Measurements from ENCODE around the gene ANGPTL2.
"Not testable (repeated sequence)": the region's sequence is repeated elsewhere in the genome, so short reads cannot be mapped to it uniquely, and the experiment has no call there.

Gene ANGPTL2

GRCh38 chr9:127122176-127123063 lies at the start of gene ANGPTL2:
ANGPTL2 (minus strand) TSS chr9:127122635; CDS start chr9:127108731, 13,904 bp downstream.
- peak; percentile 69 for DNase-seq (ENCODE audit: low read depth, low spot score)

- not testable (repeated sequence) for DNase-seq (ENCODE audit: low read depth, low spot score)
Observed at GRCh38 chr9:127171348-127171747, 48.9 kb upstream of the ANGPTL2 start.

GRCh38 chr9:127170652-127171051 lies 48.2 kb upstream of the ANGPTL2 start:
- DNase-seq (ENCODE audit: low read depth, low spot score), result no peak

GRCh38 chr9:127170103-127170502 lies 47.7 kb upstream of the ANGPTL2 start:
- no peak for DNase-seq (ENCODE audit: low read depth, low spot score)

GRCh38 chr9:127169575-127169883 lies 47.1 kb upstream of the ANGPTL2 start:
- DNase-seq (ENCODE audit: low read depth, low spot score), result no peak

- no peak for DNase-seq (ENCODE audit: low read depth, low spot score)
Observed at GRCh38 chr9:127168756-127169574, 46.5 kb upstream of the ANGPTL2 start.

GRCh38 chr9:127167560-127168326 lies 45.3 kb upstream of the ANGPTL2 start:
- no peak for DNase-seq (ENCODE audit: low read depth, low spot score)

- DNase-seq (ENCODE audit: low read depth, low spot score), result no peak
Observed at GRCh38 chr9:127166651-127167524, 44.5 kb upstream of the ANGPTL2 start.

- no peak for DNase-seq (ENCODE audit: low read depth, low spot score)
Observed at GRCh38 chr9:127166111-127166510, 43.7 kb upstream of the ANGPTL2 start.

- no peak for DNase-seq (ENCODE audit: low read depth, low spot score)
Observed at GRCh38 chr9:127165116-127165515, 42.7 kb upstream of the ANGPTL2 start.

- DNase-seq (ENCODE audit: low read depth, low spot score), result no peak
Observed at GRCh38 chr9:127163409-127163808, 41.0 kb upstream of the ANGPTL2 start.

- DNase-seq (ENCODE audit: low read depth, low spot score), result no peak
Observed at GRCh38 chr9:127162864-127163365, 40.5 kb upstream of the ANGPTL2 start.

GRCh38 chr9:127162046-127162863 lies 39.8 kb upstream of the ANGPTL2 start:
- no peak for DNase-seq (ENCODE audit: low read depth, low spot score)

GRCh38 chr9:127161081-127161624 lies 38.7 kb upstream of the ANGPTL2 start:
- DNase-seq (ENCODE audit: low read depth, low spot score), result no peak

GRCh38 chr9:127159949-127160610 lies 37.6 kb upstream of the ANGPTL2 start:
- no peak for DNase-seq (ENCODE audit: low read depth, low spot score)

GRCh38 chr9:127159325-127159801 lies 36.9 kb upstream of the ANGPTL2 start:
- DNase-seq (ENCODE audit: low read depth, low spot score), result peak; percentile 33

GRCh38 chr9:127158786-127159324 lies 36.4 kb upstream of the ANGPTL2 start:
- DNase-seq (ENCODE audit: low read depth, low spot score), result no peak

- DNase-seq (ENCODE audit: low read depth, low spot score), result no peak
Observed at GRCh38 chr9:127155314-127155960, 33.0 kb upstream of the ANGPTL2 start.

Data from iPS DF 19.7 (cell line).